Adrenal gland (tissue), 12 donors: ENCODE results near the gene PIGX. TPM values are rescaled to one million over a fixed set of nuclear protein-coding genes. Genes with fewer than 3 reads are reported as not detected.

Experiments used
- DNase-seq, 7 donors: peaks; one replicate each; pipeline ENCODE4 v3.0.0-alpha.2; 2019 to 2020
- H3K27ac ChIP-seq, 5 donors: fragments of 200-600 bp; sonication (generic) in 4 of 5; 1 replicate in 3 of 5; 2 replicates in 2 of 5; pipeline versions ENCODE4 v1.5.1 to v1.8.0; 2016 to 2020; ENCODE audit warnings: mild to moderate bottlenecking in 1 of 5
- H3K27me3 ChIP-seq: fragments of 200-600 bp; 2 replicates; pipeline ENCODE4 v1.8.0; 2021
- H3K36me3 ChIP-seq, 2 donors: fragments of 200-600 bp; replicated peaks in 1 of 2; 1 replicate in 1 of 2; 2 replicates in 1 of 2; pipeline versions ENCODE4 v1.5.1 to v1.8.0; 2018 to 2022
- H3K4me1 ChIP-seq, 2 donors: fragments of 200-600 bp; replicated peaks in 1 of 2; 1 replicate in 1 of 2; 2 replicates in 1 of 2; pipeline versions ENCODE4 v1.5.1 to v1.8.0; 2018 to 2021
- H3K4me3 ChIP-seq, 4 donors: fragments of 200-600 bp; sonication (generic) in 3 of 4; one replicate each; pipeline ENCODE4 v1.5.1; 2016 to 2018
- H3K9me3 ChIP-seq, 3 donors: fragments of 200-600 bp; sonication (generic) in 1 of 3; replicated peaks in 1 of 3; 1 replicate in 2 of 3; 2 replicates in 1 of 3; pipeline versions ENCODE4 v1.5.1 to v1.8.0; 2016 to 2021
- POLR2A ChIP-seq, 2 donors: fragments of 450-650 bp; IDR thresholded peaks; one replicate each; pipeline ENCODE4 v1.6.1; 2017; ENCODE audit warnings: antibody characterized with exemption in 2 of 2, mild to moderate bottlenecking in 2 of 2, moderate library complexity in 1 of 2
- whole genome bisulfite sequencing, 4 donors: extraction: QIAGEN DNeasy Blood & Tissue Kit in 2 of 4; methylation state at CpG; one replicate each; pipeline versions ENCODE4 v1.1.5 to v1.1.7; 2013 to 2017; 5-methylcytosine and 5-hydroxymethylcytosine counted together
- intact Hi-C, 2 donors: fragments of 100-400 bp; cut with DNase I; formaldehyde crosslinking; loops; one replicate each; pipeline versions ENCODE4 v1.14.1 to v1.15.0; 2022 to 2023
- polyA plus RNA-seq, 3 donors: library from polyadenylated mRNA; stranded (reverse); fragments of 200-250 nt in 2 of 3; fragments of 350-450 nt in 1 of 3; fragmentation: Illumina TruSeq in 1 of 3; extraction: RNeasy Lipid Tissue Mini Kit (QIAGEN cat#74804) in 1 of 3; gene quantifications; one replicate each; pipeline ENCODE4 v1.2.3, GENCODE V29; 2013 to 2014
- total RNA-seq, 9 donors: library from RNA; depleted of rRNA in 4 of 9; stranded (reverse); fragments of >200 nt in 4 of 9; fragments of 120-200 nt in 1 of 9; fragmentation: NEBNext Ultra II Directional in 1 of 9; extraction: Animal tissue kit (Norgen Biotek cat#: 25700) in 1 of 9; gene quantifications; one replicate each; pipeline versions ENCODE4 v1.1.0 to v1.2.4, GENCODE V29; 2013 to 2023
- TF ChIP-seq, protein P1 (sequence below), 6 experiments: fragments of 450-650 bp in 4 of 6; fragments of 200-600 bp in 2 of 6; sonication (generic) in 1 of 6; IDR thresholded peaks; 1 replicate in 5 of 6; 2 replicates in 1 of 6; pipeline versions ENCODE4 v1.5.1 to v1.8.0; 2016 to 2021; ENCODE audit warnings: antibody characterized with exemption in 6 of 6, mild to moderate bottlenecking in 2 of 6, moderate library complexity in 1 of 6
- donor health status: healthy with polysubstance abuse.
- donor health status: Bipolar disorder and iron deficiency.
- donor health status: DM: yes; HTN: yes; CAD: no.
- donor health status: DM: no; HTN: no; CAD: no.
- donor health status: DM: no; HTN: no; CAD: no.
- donor health status: DM: yes; HTN: yes; CAD: no.

The PIGX gene
- total and polyA plus RNA-seq, 12 donors: 10.2 to 33.9 (median 26.1) TPM

- no peak overlapping the region for H3K4me3 ChIP-seq
- no peaks in the 10 kb centered on the region for H3K36me3 ChIP-seq
- no peaks in the 10 kb centered on the region for H3K9me3 ChIP-seq
- no peak overlapping the region for H3K27ac ChIP-seq
- intact Hi-C loops: loop anchor here in 1 of 2 donors (10.0 kb wide), 1 partner anchor 161 kb away; no protein-coding TSS in a partner anchor
- DNase-seq: no peak
- no peaks in the 10 kb centered on the region for H3K27me3 ChIP-seq
- 74 to 89% (median 81%) methylated on average over 5 of the region's 5 CpGs for WGBS, 4 donors
- no peak for TF ChIP-seq POLR2A (IDR thresholded peaks at IDR 0.05)
- TF ChIP-seq, protein P1, sequence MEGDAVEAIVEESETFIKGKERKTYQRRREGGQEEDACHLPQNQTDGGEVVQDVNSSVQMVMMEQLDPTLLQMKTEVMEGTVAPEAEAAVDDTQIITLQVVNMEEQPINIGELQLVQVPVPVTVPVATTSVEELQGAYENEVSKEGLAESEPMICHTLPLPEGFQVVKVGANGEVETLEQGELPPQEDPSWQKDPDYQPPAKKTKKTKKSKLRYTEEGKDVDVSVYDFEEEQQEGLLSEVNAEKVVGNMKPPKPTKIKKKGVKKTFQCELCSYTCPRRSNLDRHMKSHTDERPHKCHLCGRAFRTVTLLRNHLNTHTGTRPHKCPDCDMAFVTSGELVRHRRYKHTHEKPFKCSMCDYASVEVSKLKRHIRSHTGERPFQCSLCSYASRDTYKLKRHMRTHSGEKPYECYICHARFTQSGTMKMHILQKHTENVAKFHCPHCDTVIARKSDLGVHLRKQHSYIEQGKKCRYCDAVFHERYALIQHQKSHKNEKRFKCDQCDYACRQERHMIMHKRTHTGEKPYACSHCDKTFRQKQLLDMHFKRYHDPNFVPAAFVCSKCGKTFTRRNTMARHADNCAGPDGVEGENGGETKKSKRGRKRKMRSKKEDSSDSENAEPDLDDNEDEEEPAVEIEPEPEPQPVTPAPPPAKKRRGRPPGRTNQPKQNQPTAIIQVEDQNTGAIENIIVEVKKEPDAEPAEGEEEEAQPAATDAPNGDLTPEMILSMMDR (IDR thresholded peaks at IDR 0.05): no peak
- H3K4me1 ChIP-seq: no peaks in the 10 kb centered on the region
These were observed 16.3 kb upstream of the PIGX start for GRCh38 chr3:196695849-196696226.

DNA sequence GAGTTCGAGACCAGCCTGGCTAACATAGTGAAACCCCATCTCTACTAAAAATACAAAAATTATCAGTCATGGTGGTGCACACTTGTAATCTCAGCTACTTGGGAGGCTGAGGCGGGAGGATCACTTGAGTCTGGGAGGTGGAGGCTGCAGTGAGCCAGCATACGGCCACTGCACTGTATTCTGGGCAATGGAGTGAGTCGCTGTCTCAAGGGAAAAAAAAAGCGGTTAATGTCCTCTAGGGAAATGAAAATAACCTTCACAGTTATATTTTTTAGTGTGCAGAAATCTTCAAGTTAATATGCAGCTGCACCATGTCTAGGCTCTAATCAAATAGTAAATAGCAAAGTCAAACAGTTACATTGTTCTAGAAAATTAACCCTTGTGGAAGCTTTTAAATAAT lies 14.9 kb upstream of the PIGX start:
- H3K4me1 ChIP-seq: no peaks in the 10 kb centered on the region
- no peaks in the 10 kb centered on the region for H3K9me3 ChIP-seq
- no peak overlapping the region for H3K27ac ChIP-seq
- WGBS, 4 donors: 73 to 89% (median 84%) methylated on average over 5 of the region's 5 CpGs
- H3K36me3 ChIP-seq: no peaks in the 10 kb centered on the region
- H3K27me3 ChIP-seq: no peaks in the 10 kb centered on the region
- no peak for DNase-seq
- intact Hi-C loops: loop anchor here in 1 of 2 donors (10.0 kb wide), 1 partner anchor 162 kb away; no protein-coding TSS in a partner anchor
- TF ChIP-seq, protein P1 (IDR thresholded peaks at IDR 0.05): no peak
- TF ChIP-seq POLR2A (IDR thresholded peaks at IDR 0.05): no peak
- H3K4me3 ChIP-seq: no peak overlapping the region

GRCh38 chr3:196699749-196700148 lies 12.4 kb upstream of the PIGX start:
- WGBS, 4 donors: 84 to 88% (median 86%) methylated on average over 7 of the region's 7 CpGs
- H3K27me3 ChIP-seq: no peaks in the 10 kb centered on the region
- intact Hi-C loops: loop anchor here in 1 of 2 donors (10.0 kb wide), 1 partner anchor 165 kb away; no protein-coding TSS in a partner anchor

GRCh38 chr3:196700801-196701200 lies 11.4 kb upstream of the PIGX start:
- Histone ChIP-seq H3K36me3 (no peaks in the 10 kb centered on the region), H3K27me3 (no peaks in the 10 kb centered on the region), H3K4me1 (no peaks in the 10 kb centered on the region), H3K4me3 (no peak overlapping the region), H3K27ac (no peak overlapping the region), H3K9me3 (no peaks in the 10 kb centered on the region)
- no peak for DNase-seq
- TF ChIP-seq POLR2A (IDR thresholded peaks at IDR 0.05): no peak
- TF ChIP-seq, protein P1 (IDR thresholded peaks at IDR 0.05): no peak
- 64 to 80% (median 76%) methylated on average over 4 of the region's 4 CpGs for WGBS, 4 donors
- intact Hi-C loops: no loop called here

More at GRCh38 chr3:196699749-196700148, 12.4 kb upstream of the PIGX start:
- no peak overlapping the region for H3K4me3 ChIP-seq
- no peak for DNase-seq
- TF ChIP-seq, protein P1 (IDR thresholded peaks at IDR 0.05): no peak
- TF ChIP-seq POLR2A (IDR thresholded peaks at IDR 0.05): no peak
- H3K9me3 ChIP-seq: no peaks in the 10 kb centered on the region
- H3K4me1 ChIP-seq: no peaks in the 10 kb centered on the region
- H3K27ac ChIP-seq: no peak overlapping the region
- H3K36me3 ChIP-seq: no peaks in the 10 kb centered on the region
